GM12801 (cell line): Measurements from ENCODE around the gene DKC1.

ENCODE experiments used
- TF ChIP-seq, protein P1 (sequence below): IDR thresholded peaks from one replicate; pipeline ENCODE4 v1.5.1; 2011; ENCODE audit warnings: control low read depth; ENCODE audit not compliant: insufficient read length; ENCODE audit errors: extremely low read depth

The DKC1 gene

DNA sequence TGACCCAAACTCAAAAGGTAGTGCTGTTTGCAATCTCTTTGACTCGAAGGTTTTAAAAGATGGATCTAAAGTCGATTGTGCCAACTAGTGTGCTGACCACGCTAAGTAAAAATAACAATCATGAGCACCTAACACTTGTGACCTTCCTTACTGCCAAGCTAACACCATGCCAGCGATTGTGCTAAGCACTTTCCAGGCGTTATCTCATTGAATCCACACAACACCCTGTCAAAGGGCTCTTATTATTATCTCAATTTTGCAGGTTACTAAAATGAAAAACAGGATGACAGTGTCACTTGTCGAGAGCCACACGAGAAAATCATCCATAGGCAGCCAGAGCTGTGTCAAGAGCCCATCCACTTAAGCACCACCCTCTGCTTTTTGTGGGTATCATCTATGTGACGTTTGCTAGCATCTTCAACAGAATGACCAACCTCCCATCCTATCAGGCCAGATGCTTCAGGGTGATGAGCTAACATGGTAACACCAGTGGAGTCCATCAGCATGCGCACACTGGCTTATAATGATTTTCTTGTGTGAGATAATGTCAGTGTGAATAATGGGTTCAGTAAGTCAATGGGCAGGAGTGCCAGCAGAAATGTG, 10.9 kb upstream of the DKC1 start:
- TF ChIP-seq, protein P1, sequence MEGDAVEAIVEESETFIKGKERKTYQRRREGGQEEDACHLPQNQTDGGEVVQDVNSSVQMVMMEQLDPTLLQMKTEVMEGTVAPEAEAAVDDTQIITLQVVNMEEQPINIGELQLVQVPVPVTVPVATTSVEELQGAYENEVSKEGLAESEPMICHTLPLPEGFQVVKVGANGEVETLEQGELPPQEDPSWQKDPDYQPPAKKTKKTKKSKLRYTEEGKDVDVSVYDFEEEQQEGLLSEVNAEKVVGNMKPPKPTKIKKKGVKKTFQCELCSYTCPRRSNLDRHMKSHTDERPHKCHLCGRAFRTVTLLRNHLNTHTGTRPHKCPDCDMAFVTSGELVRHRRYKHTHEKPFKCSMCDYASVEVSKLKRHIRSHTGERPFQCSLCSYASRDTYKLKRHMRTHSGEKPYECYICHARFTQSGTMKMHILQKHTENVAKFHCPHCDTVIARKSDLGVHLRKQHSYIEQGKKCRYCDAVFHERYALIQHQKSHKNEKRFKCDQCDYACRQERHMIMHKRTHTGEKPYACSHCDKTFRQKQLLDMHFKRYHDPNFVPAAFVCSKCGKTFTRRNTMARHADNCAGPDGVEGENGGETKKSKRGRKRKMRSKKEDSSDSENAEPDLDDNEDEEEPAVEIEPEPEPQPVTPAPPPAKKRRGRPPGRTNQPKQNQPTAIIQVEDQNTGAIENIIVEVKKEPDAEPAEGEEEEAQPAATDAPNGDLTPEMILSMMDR: no peak

DNA sequence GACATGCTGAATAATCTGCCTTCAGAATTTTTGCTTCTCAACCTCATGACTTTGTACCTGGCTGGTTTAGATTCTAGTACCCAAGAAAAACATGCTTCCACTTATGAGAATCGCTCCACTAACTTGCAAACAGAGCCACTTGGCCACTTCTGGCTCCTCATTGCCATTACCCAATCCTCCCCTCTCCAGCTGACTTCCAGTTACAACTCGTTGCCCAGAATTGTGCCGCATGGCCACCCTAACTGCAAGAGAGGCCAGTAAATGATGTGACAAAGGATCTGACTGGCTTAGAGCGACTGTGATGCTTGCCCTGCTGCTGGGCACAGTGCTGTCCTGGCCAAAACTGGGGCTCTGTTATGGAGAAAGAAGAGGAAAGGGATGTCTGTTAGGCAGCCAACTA, 4.0 kb upstream of the DKC1 start:
- TF ChIP-seq, protein P1: no peak

DNA sequence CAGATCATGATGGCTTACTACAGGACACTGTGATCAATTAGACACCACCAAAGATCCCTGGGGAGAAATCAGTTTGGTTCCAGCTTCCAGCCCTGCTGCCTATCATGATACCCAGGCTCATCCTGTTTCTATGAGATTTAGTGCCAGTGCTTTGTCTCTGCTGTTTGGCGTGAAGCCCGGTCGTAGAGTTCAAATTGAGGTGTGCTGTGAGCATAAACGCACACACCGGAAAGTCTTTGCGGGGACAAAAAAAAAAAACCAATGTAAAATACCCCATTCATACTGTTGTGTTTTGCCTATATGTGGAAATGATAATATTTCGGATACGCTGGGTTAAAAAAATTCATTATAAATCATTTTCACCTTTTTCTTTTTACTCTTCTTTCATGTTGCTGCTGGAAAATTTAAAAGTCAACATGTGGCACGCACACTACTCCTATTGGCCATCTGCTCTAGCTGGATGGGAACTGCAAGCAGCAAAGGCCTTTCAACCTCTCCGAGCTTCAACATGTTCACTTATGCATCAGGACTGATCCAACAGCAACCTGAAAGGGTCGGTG, 607 bp upstream of the DKC1 start:
- TF ChIP-seq, protein P1: no peak

DNA sequence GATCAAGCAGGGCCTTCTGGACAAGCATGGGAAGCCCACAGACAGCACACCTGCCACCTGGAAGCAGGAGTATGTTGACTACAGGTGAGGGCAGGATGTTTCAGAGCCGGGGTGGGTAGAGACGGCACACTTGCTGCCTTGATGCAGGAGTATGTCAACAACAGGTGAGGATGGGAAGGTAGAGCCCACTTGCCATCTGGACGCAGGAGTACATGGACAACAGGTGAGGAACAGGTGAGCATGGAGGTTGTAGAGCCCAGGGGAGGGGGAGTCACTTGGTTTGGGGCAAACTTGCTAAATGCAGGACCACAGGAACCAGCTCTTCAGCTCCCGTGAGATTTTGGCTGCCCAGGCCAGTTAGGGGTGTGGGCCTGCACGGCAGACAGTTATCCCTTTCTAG, 12.0 kb downstream of the DKC1 start:
- TF ChIP-seq, protein P1: no peak

DNA sequence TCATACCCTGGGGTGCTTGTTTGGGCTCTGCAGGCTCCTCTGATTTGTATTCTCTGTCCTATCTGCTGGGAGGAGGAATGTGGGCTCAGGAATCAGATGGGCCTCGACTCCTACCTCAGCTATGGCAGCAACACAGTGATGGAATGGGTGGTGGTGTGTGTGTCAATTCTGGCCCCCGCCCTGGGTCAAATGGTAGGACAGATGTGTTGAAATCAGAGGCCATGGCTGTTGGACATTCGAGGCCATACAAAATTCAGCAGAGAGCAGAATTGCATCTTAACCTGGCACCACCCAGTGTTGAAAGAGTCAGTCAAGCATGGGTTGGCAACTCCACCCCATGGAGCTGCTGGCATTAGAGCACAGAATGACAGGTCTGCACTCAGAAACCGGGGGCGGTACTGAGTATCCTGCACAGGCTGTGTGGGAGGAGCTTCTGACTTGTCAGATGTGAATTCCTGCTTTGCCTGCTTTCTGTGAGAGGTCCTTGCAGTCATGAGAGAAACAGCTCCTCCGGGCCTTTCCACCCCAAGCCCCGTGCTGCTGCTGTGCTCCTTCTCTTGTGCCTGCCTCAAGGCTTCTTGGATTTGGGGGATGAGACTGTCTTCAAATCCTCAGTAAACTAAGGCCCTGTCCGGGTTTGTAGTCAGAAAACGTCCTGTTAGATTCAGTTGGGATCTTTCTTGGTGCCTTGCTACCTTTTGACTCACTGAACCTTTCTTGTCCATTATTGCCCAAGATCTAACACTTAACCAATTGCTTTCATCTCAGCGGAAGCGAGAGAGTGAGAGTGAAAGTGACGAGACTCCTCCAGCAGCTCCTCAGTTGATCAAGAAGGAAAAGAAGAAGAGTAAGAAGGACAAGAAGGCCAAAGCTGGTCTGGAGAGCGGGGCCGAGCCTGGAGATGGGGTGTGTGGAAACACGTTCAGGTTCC, 13.0 kb downstream of the DKC1 start:
- TF ChIP-seq, protein P1: no peak

DNA sequence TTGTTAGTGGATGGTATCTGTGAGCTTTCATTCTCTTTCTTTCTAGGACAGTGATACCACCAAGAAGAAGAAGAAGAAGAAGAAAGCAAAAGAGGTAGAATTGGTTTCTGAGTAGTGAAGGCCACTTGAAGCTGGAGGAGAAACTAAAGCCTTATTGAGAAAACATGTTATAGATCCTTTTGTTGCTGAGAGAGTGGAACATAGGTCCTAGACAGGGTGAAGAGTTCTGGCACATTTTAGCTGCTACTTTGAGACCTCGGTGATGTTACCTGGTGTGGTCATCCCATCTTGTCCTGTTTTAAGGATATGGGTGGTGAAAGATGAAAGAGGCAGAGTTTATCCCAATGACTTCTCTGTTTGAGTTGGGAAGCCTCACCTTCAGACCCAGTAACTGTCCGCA, 14.1 kb downstream of the DKC1 start:
- TF ChIP-seq, protein P1: no peak

DNA sequence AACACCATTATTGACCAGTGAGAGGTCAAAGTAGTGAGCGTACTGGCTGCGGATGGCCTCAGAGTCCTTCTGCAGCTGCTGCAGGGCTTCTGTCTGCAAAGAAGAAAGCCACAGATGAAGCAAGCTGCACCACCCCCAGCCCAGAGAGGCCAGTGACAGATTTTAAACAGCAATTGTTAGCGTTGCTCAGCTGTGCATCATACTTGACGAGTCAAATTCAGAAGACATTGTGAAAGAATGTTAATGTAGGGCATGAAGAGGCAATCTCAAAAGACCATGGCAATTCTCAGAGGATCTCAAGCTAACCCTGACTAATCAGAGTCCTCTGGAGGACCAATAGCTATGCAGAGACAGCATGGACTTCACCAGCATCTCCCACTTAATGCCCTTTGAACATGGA, 16.6 kb downstream of the DKC1 start:
- TF ChIP-seq, protein P1: no peak
